H1 (cell line): ENCODE measurements around the gene PXDN. TPM values are rescaled to one million over a fixed set of nuclear protein-coding genes. Genes with fewer than 3 reads are reported as not detected.

ENCODE experiments used
- CTCF ChIA-PET: fragments of 300-600 bp; sonication (Branson Sonifier 250); formaldehyde crosslinking; loops from one replicate; lab custom pipeline; 2021; ENCODE audit not compliant: partially characterized antibody; lab: Charles Lee
- POLR2A ChIA-PET: fragments of 300-600 bp; sonication (Branson Sonifier 250); formaldehyde crosslinking; loops from one replicate; lab custom pipeline; 2021; ENCODE audit warnings: inconsistent platforms; ENCODE audit not compliant: partially characterized antibody; lab: Charles Lee
- DNase-seq, 2 experiments: peaks; one replicate each; pipeline versions ENCODE4 v3.0.0 to v3.0.0-alpha.2; 2010 to 2022; ENCODE audit warnings: low spot score in 2 of 2, low read depth in 1 of 2, mixed read lengths in 1 of 2
- FAIRE-seq: peaks from 2 replicates; lab custom pipeline; 2011; peaks lifted over from hg19 to GRCh38; lab: Jason Lieb, UNC
- H2AFZ ChIP-seq: 2 replicates; pipeline ENCODE4 v1.8.1; 2012; ENCODE audit warnings: low read length, inconsistent platforms
- H2AK5ac ChIP-seq: 2 replicates; pipeline ENCODE4 v1.6.1; 2013; ENCODE audit warnings: low read depth, low read length
- H2BK120ac ChIP-seq: replicated peaks from 2 replicates; pipeline ENCODE3; 2013; ENCODE audit warnings: low read depth, low read length, inconsistent platforms
- H2BK12ac ChIP-seq: 2 replicates; pipeline ENCODE4 v1.6.1; 2013; ENCODE audit warnings: low read depth, low read length
- H2BK15ac ChIP-seq: 2 replicates; pipeline ENCODE4 v1.6.1; 2013; ENCODE audit warnings: low read length
- H2BK20ac ChIP-seq: 2 replicates; pipeline ENCODE4 v1.6.1; 2013; ENCODE audit warnings: low read length
- H2BK5ac ChIP-seq: 2 replicates; pipeline ENCODE4 v1.6.1; 2013; ENCODE audit warnings: low read depth, low read length
- H3K14ac ChIP-seq: 2 replicates; pipeline ENCODE4 v1.6.1; 2013; ENCODE audit warnings: inconsistent platforms; ENCODE audit not compliant: insufficient read length
- H3K18ac ChIP-seq: 2 replicates; pipeline ENCODE4 v1.6.1; 2013; ENCODE audit warnings: low read length; ENCODE audit errors: extremely low read depth
- H3K23ac ChIP-seq: 2 replicates; pipeline ENCODE4 v1.6.1; 2013; ENCODE audit warnings: inconsistent platforms; ENCODE audit not compliant: insufficient read length
- H3K23me2 ChIP-seq: 2 replicates; pipeline ENCODE4 v1.6.1; 2013; ENCODE audit warnings: low read depth, low read length
- H3K27ac ChIP-seq: 2 replicates; pipeline ENCODE4 v1.6.1; 2011; ENCODE audit warnings: low read depth, low read length, inconsistent platforms
- H3K27me3 ChIP-seq, 4 experiments: replicated peaks in 1 of 4; 1 replicate in 1 of 4; 2 replicates in 3 of 4; pipeline versions ENCODE4 v1.6.1 to v1.8.1; 2011 to 2013; ENCODE audit warnings: low read length in 3 of 4, mild to moderate bottlenecking in 3 of 4, inconsistent platforms in 2 of 4, mixed read lengths in 2 of 4, moderate library complexity in 1 of 4; ENCODE audit not compliant: control insufficient read depth in 3 of 4, insufficient read depth in 3 of 4; ENCODE audit errors: extremely low read depth in 1 of 4
- H3K36me3 ChIP-seq, 4 experiments: 2 replicates each; pipeline versions ENCODE4 v1.6.1 to v1.8.1; 2011 to 2013; ENCODE audit warnings: mild to moderate bottlenecking in 4 of 4, low read length in 3 of 4, moderate library complexity in 2 of 4, control low read depth in 1 of 4, inconsistent platforms in 1 of 4; ENCODE audit not compliant: insufficient read depth in 4 of 4, control insufficient read depth in 2 of 4
- H3K4ac ChIP-seq: replicated peaks from 2 replicates; pipeline ENCODE3; 2013; ENCODE audit warnings: low read length, low read depth, mixed read lengths, inconsistent platforms; ENCODE audit not compliant: insufficient read length
- H3K4me1 ChIP-seq, 4 experiments: replicated peaks in 1 of 4; 1 replicate in 1 of 4; 2 replicates in 3 of 4; pipeline versions ENCODE4 v1.6.1 to v1.8.1; 2011 to 2013; ENCODE audit warnings: low read length in 3 of 4, inconsistent platforms in 2 of 4, mixed read lengths in 1 of 4; ENCODE audit not compliant: insufficient read depth in 4 of 4, control insufficient read depth in 3 of 4
- H3K4me2 ChIP-seq, 2 experiments: 2 replicates each; pipeline versions ENCODE4 v1.6.1 to v1.8.1; 2011 to 2013; ENCODE audit warnings: low read depth in 2 of 2, low read length in 2 of 2, control low read depth in 1 of 2, inconsistent platforms in 1 of 2, mild to moderate bottlenecking in 1 of 2; ENCODE audit not compliant: insufficient read depth in 1 of 2
- H3K4me3 ChIP-seq, 4 experiments: fragments of 200-600, 300-600 bp in 1 of 4; sonication (generic), shearing (Covaris generic), sonication (Bioruptor Twin) in 1 of 4; 2 replicates each; pipeline versions ENCODE4 v1.5.1 to v1.8.1; 2011 to 2016; ENCODE audit warnings: low read length in 4 of 4, low read depth in 3 of 4, control low read depth in 2 of 4, inconsistent platforms in 2 of 4, mild to moderate bottlenecking in 2 of 4, mixed read lengths in 1 of 4, moderate library complexity in 1 of 4; ENCODE audit not compliant: insufficient read depth in 2 of 4; ENCODE audit errors: extremely low read depth in 1 of 4
- H3K56ac ChIP-seq: replicated peaks from 2 replicates; pipeline ENCODE3; 2013; ENCODE audit warnings: low read depth, mild to moderate bottlenecking, mixed read lengths, low read length, inconsistent platforms; ENCODE audit not compliant: insufficient read length
- H3K79me1 ChIP-seq: 2 replicates; pipeline ENCODE4 v1.6.1; 2013; ENCODE audit warnings: low read depth, low read length, control low read depth
- H3K79me2 ChIP-seq, 2 experiments: 2 replicates each; pipeline versions ENCODE4 v1.6.1 to v1.8.1; 2012 to 2013; ENCODE audit warnings: low read length in 2 of 2, mild to moderate bottlenecking in 2 of 2, inconsistent platforms in 1 of 2; ENCODE audit not compliant: insufficient read depth in 2 of 2, control insufficient read depth in 1 of 2
- H3K9ac ChIP-seq, 4 experiments: replicated peaks in 1 of 4; 1 replicate in 1 of 4; 2 replicates in 3 of 4; pipeline versions ENCODE4 v1.6.1 to v1.8.1; 2011 to 2013; ENCODE audit warnings: low read depth in 3 of 4, low read length in 3 of 4, control low read depth in 2 of 4, mild to moderate bottlenecking in 2 of 4, moderate library complexity in 2 of 4, inconsistent platforms in 1 of 4; ENCODE audit errors: extremely low read depth in 1 of 4
- H3K9me3 ChIP-seq, 2 experiments: 2 replicates each; pipeline versions ENCODE4 v1.6.1 to v1.8.1; 2012 to 2013; ENCODE audit warnings: mild to moderate bottlenecking in 2 of 2, moderate library complexity in 2 of 2, control low read depth in 1 of 2, inconsistent platforms in 1 of 2, low read depth in 1 of 2, low read length in 1 of 2, mixed read lengths in 1 of 2; ENCODE audit not compliant: insufficient read depth in 2 of 2
- H4K20me1 ChIP-seq, 2 experiments: replicated peaks in 1 of 2; 2 replicates each; pipeline versions ENCODE3 to v1.8.1; 2011 to 2013; ENCODE audit warnings: inconsistent platforms in 2 of 2, low read length in 2 of 2, mild to moderate bottlenecking in 1 of 2; ENCODE audit not compliant: insufficient read depth in 2 of 2, control insufficient read depth in 1 of 2
- H4K5ac ChIP-seq: 2 replicates; pipeline ENCODE4 v1.6.1; 2013; ENCODE audit warnings: low read length, low read depth, mixed read lengths, inconsistent platforms; ENCODE audit not compliant: insufficient read length
- H4K8ac ChIP-seq: 2 replicates; pipeline ENCODE4 v1.8.0; 2013; ENCODE audit warnings: mild to moderate bottlenecking, moderate library complexity, low read length, inconsistent platforms; ENCODE audit not compliant: insufficient read depth; ENCODE audit errors: extremely low read depth
- H4K91ac ChIP-seq: replicated peaks from 2 replicates; pipeline ENCODE3; 2013; ENCODE audit warnings: low read length, mixed read lengths, inconsistent platforms; ENCODE audit not compliant: insufficient read length
- ATF3 ChIP-seq: IDR thresholded peaks from 2 replicates; pipeline ENCODE4 v1.6.1; 2011; ENCODE audit warnings: low read depth, mild to moderate bottlenecking, low read length; ENCODE audit not compliant: insufficient read depth
- CHD1 ChIP-seq: IDR thresholded peaks from 2 replicates; pipeline ENCODE4 v1.6.1; 2012; ENCODE audit warnings: low read depth, low read length, improper control_type of control experiment
- CTBP2 ChIP-seq: IDR thresholded peaks from 2 replicates; pipeline ENCODE4 v1.7.0; 2011; ENCODE audit warnings: borderline replicate concordance, mild to moderate bottlenecking, moderate library complexity, mixed read lengths, low read length; ENCODE audit not compliant: insufficient read depth, insufficient read length
- GTF2F1 ChIP-seq: IDR thresholded peaks from 2 replicates; pipeline ENCODE4 v1.6.1; 2012; ENCODE audit warnings: low read depth, low read length, improper control_type of control experiment, borderline replicate concordance
- POLR2A ChIP-seq, 2 experiments: IDR thresholded peaks; 1 replicate in 1 of 2; 2 replicates in 1 of 2; pipeline ENCODE4 v1.6.1; 2011; ENCODE audit warnings: low read depth in 2 of 2, low read length in 2 of 2, mild to moderate bottlenecking in 2 of 2; ENCODE audit errors: control extremely low read depth in 1 of 2
- SP1 ChIP-seq: IDR thresholded peaks from 2 replicates; pipeline ENCODE4 v1.6.1; 2011; ENCODE audit warnings: low read depth, low read length
- TAF1 ChIP-seq: IDR thresholded peaks from 2 replicates; pipeline ENCODE4 v1.6.1; 2011; ENCODE audit warnings: mild to moderate bottlenecking, low read depth, low read length
- TAF7 ChIP-seq: optimal IDR thresholded peaks from 2 replicates; pipeline ENCODE3; 2011; ENCODE audit warnings: low read depth, mild to moderate bottlenecking, inconsistent platforms, low read length, moderate library complexity, borderline replicate concordance
- YY1 ChIP-seq: IDR thresholded peaks from 2 replicates; pipeline ENCODE4 v1.6.1; 2011; ENCODE audit warnings: low read depth, mild to moderate bottlenecking, low read length
- WGBS, 2 experiments: shearing (Covaris generic) in 1 of 2; methylation state at CpG; one replicate each; pipeline versions ENCODE4 v1.1.6 to v1.1.7; 2013 to 2015; ENCODE audit warnings: low lambda C conversion rate in 2 of 2, mixed read lengths in 2 of 2, inconsistent platforms in 1 of 2, low coverage in 1 of 2, missing lambda C conversion rate in 1 of 2; ENCODE audit not compliant: insufficient replicate concordance in 2 of 2, insufficient coverage in 1 of 2, insufficient read length in 1 of 2; ENCODE audit errors: extremely low coverage in 1 of 2, missing lambda C conversion rate in 1 of 2; 5-methylcytosine and 5-hydroxymethylcytosine counted together
- polyA plus RNA-seq, 7 experiments: library from polyadenylated mRNA; depleted of rRNA in 3 of 7; stranded (reverse) in 5 of 7; unstranded in 2 of 7; fragments of >200 nt in 5 of 7; fragments of 200-250 nt in 2 of 7; gene quantifications; 1 replicate in 5 of 7; 2 replicates in 1 of 7; 4 replicates in 1 of 7; pipeline versions ENCODE4 v1.2.1 to v1.2.3, GENCODE V29; 2011 to 2013; ENCODE audit warnings: missing spikeins in 2 of 7, mixed read lengths in 2 of 7
- total RNA-seq: library from RNA; stranded (reverse); fragmentation: NEBNext Ultra II Directional; extraction: Animal tissue kit (Norgen Biotek cat#: 25700); gene quantifications from 2 replicates; pipeline ENCODE4 v1.2.1, GENCODE V29; 2021

The PXDN gene
- total and polyA plus RNA-seq, 2 of the 8 experiments (the other 6 are each of a cell fraction or from before 2014, with no cell fraction given), result 104 to 141 TPM

GRCh38 chr2:1771626-1772280 is 27.4 kb upstream of the PXDN start:
- H2BK5ac ChIP-seq, result no peak overlapping the region
- H3K4me2 ChIP-seq, result no peak overlapping the region; a peak in 1 of 4 replicates
- no peaks in the 10 kb centered on the region for H3K23me2 ChIP-seq
- H4K20me1 ChIP-seq, result no peaks in the 10 kb centered on the region
- H3K27ac ChIP-seq, result no peak overlapping the region
- H4K8ac ChIP-seq, result no peak overlapping the region
- no peaks in the 10 kb centered on the region; a peak in 1 of 7 replicates for H3K27me3 ChIP-seq
- DNase-seq (no peak), FAIRE-seq (no peak)
- CTCF ChIA-PET, result interaction anchor here (0.9 to 7.5 kb wide), 8 partner anchors 11 to 179 kb away, joined by 3 to 133 read pairs (median 5); no protein-coding TSS in a partner anchor
- H3K9me3 ChIP-seq, result no peaks in the 10 kb centered on the region
- TF ChIP-seq TAF1, result no peak
- TF ChIP-seq SP1, result no peak
- no peak for TF ChIP-seq CHD1
- no peak for TF ChIP-seq TAF7
- no peak for TF ChIP-seq POLR2A (IDR thresholded peaks at IDR 0.05; ENCODE audit: control extremely low read depth in 1 of 2, low read depth in 2 of 2, low read length in 2 of 2)
- no peak for TF ChIP-seq ATF3
- TF ChIP-seq YY1, result no peak
- TF ChIP-seq GTF2F1, result no peak
- TF ChIP-seq CTBP2, result no peak
- H3K4me1 ChIP-seq, result peaks cover 3 to 17% (median 11%) of the 10 kb centered on the region in 4 experiments
- no peak overlapping the region for H3K9ac ChIP-seq
- no peak overlapping the region for H3K4me3 ChIP-seq
- H3K4ac ChIP-seq, result no peak overlapping the region
- H2BK120ac ChIP-seq, result no peak overlapping the region
- H2BK15ac ChIP-seq, result no peak overlapping the region
- H3K18ac ChIP-seq, result 0 out of 2 replicates have a peak overlapping the region, but pooled peaks have one; percentile 24
- WGBS, 2 experiments, result 72% methylated on average over 3 of the region's 3 CpGs; no CpG with 5 or more reads in 1 of the 2 experiments
- no peaks in the 10 kb centered on the region for H3K79me2 ChIP-seq
- POLR2A ChIA-PET, result no interaction called here
- H3K23ac ChIP-seq, result no peak overlapping the region
- H3K56ac ChIP-seq, result no peak overlapping the region
- no peak overlapping the region for H4K5ac ChIP-seq
- H3K36me3 ChIP-seq, result no peaks in the 10 kb centered on the region
- H2AK5ac ChIP-seq, result no peak overlapping the region
- 0 out of 2 replicates have a peak overlapping the region, but pooled peaks have one; percentile 55 for H2BK20ac ChIP-seq
- H2AFZ ChIP-seq, result no peak overlapping the region
- H3K79me1 ChIP-seq, result no peaks in the 10 kb centered on the region
- no peak overlapping the region for H4K91ac ChIP-seq
- H2BK12ac ChIP-seq, result peak overlapping the region; percentile 23; the same call in 1 of the 2 replicates
- no peak overlapping the region for H3K14ac ChIP-seq
